Liver (tissue), 9 donors: ENCODE measurements around the gene MT1E. TPM values are rescaled to one million over a fixed set of nuclear protein-coding genes. Genes with fewer than 3 reads are reported as not detected.
A peak's percentile ranks its signal among the peaks of the same experiment; 100 is the strongest.

Experiments
- DNase-seq: peaks from one replicate; pipeline ENCODE4 v3.0.0-alpha.2; 2017; ENCODE audit warnings: low spot score
- H3K27ac ChIP-seq, 2 donors: one replicate each; pipeline ENCODE4 v1.7.0; 2013; ENCODE audit warnings: inconsistent platforms in 2 of 2, low read length in 2 of 2, control low read depth in 1 of 2, low read depth in 1 of 2, mild to moderate bottlenecking in 1 of 2
- H3K27me3 ChIP-seq, 4 donors: one replicate each; pipeline versions ENCODE4 v1.6.1 to v1.7.0; 2013; ENCODE audit warnings: low read length in 3 of 4, inconsistent platforms in 1 of 4, mild to moderate bottlenecking in 1 of 4, moderate library complexity in 1 of 4; ENCODE audit not compliant: control insufficient read depth in 4 of 4, insufficient read depth in 4 of 4
- H3K36me3 ChIP-seq, 4 donors: one replicate each; pipeline versions ENCODE4 v1.6.1 to v1.7.0; 2013; ENCODE audit warnings: low read length in 3 of 4, mild to moderate bottlenecking in 3 of 4, low read depth in 1 of 4, moderate library complexity in 1 of 4; ENCODE audit not compliant: control insufficient read depth in 4 of 4, insufficient read depth in 3 of 4
- H3K4me1 ChIP-seq, 4 donors: one replicate each; pipeline versions ENCODE4 v1.6.1 to v1.7.0; 2013; ENCODE audit warnings: low read length in 3 of 4, mild to moderate bottlenecking in 3 of 4, moderate library complexity in 1 of 4; ENCODE audit not compliant: control insufficient read depth in 4 of 4, insufficient read depth in 4 of 4
- H3K4me3 ChIP-seq, 3 donors: one replicate each; pipeline versions ENCODE4 v1.6.1 to v1.7.0; 2013; ENCODE audit warnings: low read length in 3 of 3, control low read depth in 1 of 3, low read depth in 1 of 3, mild to moderate bottlenecking in 1 of 3
- H3K9ac ChIP-seq, 2 donors: one replicate each; pipeline ENCODE4 v1.7.0; 2013; ENCODE audit warnings: low read length in 2 of 2, mild to moderate bottlenecking in 2 of 2, moderate library complexity in 2 of 2, control low read depth in 1 of 2, low read depth in 1 of 2
- H3K9me3 ChIP-seq, 4 donors: one replicate each; pipeline versions ENCODE4 v1.6.1 to v1.7.0; 2013; ENCODE audit warnings: low read length in 3 of 4; ENCODE audit not compliant: control insufficient read depth in 4 of 4
- EGR1 ChIP-seq, 2 donors: IDR thresholded peaks; 2 replicates each; pipeline ENCODE4 v1.6.1; 2016 to 2018; ENCODE audit warnings: antibody characterized with exemption in 2 of 2, low read depth in 2 of 2
- FOXA1 ChIP-seq: IDR thresholded peaks from 2 replicates; pipeline ENCODE4 v1.6.1; 2016; ENCODE audit warnings: antibody characterized with exemption
- FOXA2 ChIP-seq: IDR thresholded peaks from 2 replicates; pipeline ENCODE4 v1.6.1; 2016; ENCODE audit warnings: antibody characterized with exemption
- GABPA ChIP-seq, 2 donors: IDR thresholded peaks in 1 of 2; conservative IDR thresholded peaks in 1 of 2; 2 replicates each; pipeline ENCODE4 v1.6.1; 2016; ENCODE audit warnings: antibody characterized with exemption in 2 of 2, mild to moderate bottlenecking in 1 of 2, moderate library complexity in 1 of 2
- HNF4A ChIP-seq, 2 donors: conservative IDR thresholded peaks; 2 replicates each; pipeline ENCODE4 v1.6.1; 2016; ENCODE audit warnings: antibody characterized with exemption in 2 of 2, mild to moderate bottlenecking in 2 of 2
- HNF4G ChIP-seq: IDR thresholded peaks from 2 replicates; pipeline ENCODE4 v1.6.1; 2016; ENCODE audit warnings: antibody characterized with exemption
- JUND ChIP-seq, 2 donors: IDR thresholded peaks; 2 replicates each; pipeline ENCODE4 v1.6.1; 2016; ENCODE audit warnings: antibody characterized with exemption in 2 of 2
- NR2F2 ChIP-seq: IDR thresholded peaks from 2 replicates; pipeline ENCODE4 v1.6.1; 2016; ENCODE audit warnings: antibody characterized with exemption
- RAD21 ChIP-seq, 2 donors: IDR thresholded peaks; 2 replicates each; pipeline ENCODE4 v1.6.1; 2016; ENCODE audit warnings: antibody characterized with exemption in 2 of 2, mild to moderate bottlenecking in 2 of 2
- RXRA ChIP-seq, 2 donors: IDR thresholded peaks; 2 replicates each; pipeline ENCODE4 v1.6.1; 2017 to 2018; ENCODE audit warnings: antibody characterized with exemption in 2 of 2, mild to moderate bottlenecking in 1 of 2
- SP1 ChIP-seq: IDR thresholded peaks from 2 replicates; pipeline ENCODE4 v1.6.1; 2018; ENCODE audit warnings: antibody characterized with exemption, mild to moderate bottlenecking
- TAF1 ChIP-seq: conservative IDR thresholded peaks from 2 replicates; pipeline ENCODE4 v1.6.1; 2016; ENCODE audit warnings: antibody characterized with exemption, mild to moderate bottlenecking
- YY1 ChIP-seq: IDR thresholded peaks from 2 replicates; pipeline ENCODE4 v1.6.1; 2016; ENCODE audit warnings: antibody characterized with exemption, mild to moderate bottlenecking
- WGBS: extraction: QIAGEN DNeasy Blood & Tissue Kit; methylation state at CpG from one replicate; pipeline ENCODE4 v1.1.7; 2013; 5-methylcytosine and 5-hydroxymethylcytosine counted together
- polyA plus RNA-seq, 2 donors: library from polyadenylated mRNA; stranded (reverse) in 1 of 2; unstranded in 1 of 2; fragments of 200-250 nt in 1 of 2; fragments of >200 nt in 1 of 2; fragmentation: Nextera tagmentation in 1 of 2; extraction: Ambion mirVana in 1 of 2; gene quantifications; one replicate each; pipeline versions ENCODE4 v1.2.1 to v1.2.3, GENCODE V29; 2013 to 2015
- total RNA-seq, 2 donors: library from RNA; depleted of rRNA; stranded (reverse); fragments of >200 nt; gene quantifications; one replicate each; pipeline ENCODE4 v1.2.3, GENCODE V29; 2014
- TF ChIP-seq, protein P1 (sequence below): IDR thresholded peaks from 2 replicates; pipeline ENCODE4 v1.6.1; 2016; ENCODE audit warnings: antibody characterized with exemption, mild to moderate bottlenecking
- TF ChIP-seq, protein P2 (sequence below): IDR thresholded peaks from 2 replicates; pipeline ENCODE4 v1.6.1; 2016; ENCODE audit warnings: antibody characterized with exemption
- TF ChIP-seq, protein P3 (sequence below): IDR thresholded peaks from 2 replicates; pipeline ENCODE4 v1.6.1; 2016; ENCODE audit warnings: antibody characterized with exemption
- TF ChIP-seq, protein P4 (sequence below): IDR thresholded peaks from 2 replicates; pipeline ENCODE4 v1.6.1; 2016; ENCODE audit warnings: antibody characterized with exemption
- TF ChIP-seq, protein P5 (sequence below): fragments of 150-350 bp; IDR thresholded peaks from 2 replicates; pipeline ENCODE4 v1.5.1; 2017; ENCODE audit warnings: improper control_type of control experiment, low read depth, low read length; ENCODE audit not compliant: missing input control
- donor health status: healthy.
- donor health status: healthy.
- donor health status: healthy.
- donor health status: healthy.
- donor health status: healthy.

MT1E gene
- total and polyA plus RNA-seq, 4 donors: 206 to 1,831 (median 808) TPM

DNA sequence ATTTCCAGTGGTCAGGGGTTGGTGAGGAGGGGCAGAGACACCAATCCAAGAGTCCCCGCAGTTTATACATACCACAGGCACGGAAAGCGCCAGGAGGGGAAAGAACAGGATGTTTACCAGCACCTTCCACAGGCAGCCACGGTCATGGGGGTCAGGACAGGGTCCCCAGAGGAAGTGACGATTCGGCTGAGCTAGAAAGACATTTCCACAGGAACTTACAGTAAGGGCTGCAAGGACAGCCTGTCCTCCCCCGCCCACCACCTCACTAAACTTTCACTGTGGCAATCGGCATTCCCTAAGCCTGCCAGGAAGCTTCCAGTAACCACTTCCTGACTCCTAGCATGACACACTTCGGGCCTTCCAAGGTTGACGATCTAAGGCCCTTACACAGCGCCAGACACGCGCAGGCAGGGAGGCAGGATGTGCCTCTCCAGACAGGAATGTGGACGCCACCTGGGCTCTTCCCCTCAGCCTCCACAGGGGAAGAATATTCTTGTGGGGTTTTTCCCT is 18.4 kb upstream of the MT1E start (continued):
- TF ChIP-seq, protein P1, sequence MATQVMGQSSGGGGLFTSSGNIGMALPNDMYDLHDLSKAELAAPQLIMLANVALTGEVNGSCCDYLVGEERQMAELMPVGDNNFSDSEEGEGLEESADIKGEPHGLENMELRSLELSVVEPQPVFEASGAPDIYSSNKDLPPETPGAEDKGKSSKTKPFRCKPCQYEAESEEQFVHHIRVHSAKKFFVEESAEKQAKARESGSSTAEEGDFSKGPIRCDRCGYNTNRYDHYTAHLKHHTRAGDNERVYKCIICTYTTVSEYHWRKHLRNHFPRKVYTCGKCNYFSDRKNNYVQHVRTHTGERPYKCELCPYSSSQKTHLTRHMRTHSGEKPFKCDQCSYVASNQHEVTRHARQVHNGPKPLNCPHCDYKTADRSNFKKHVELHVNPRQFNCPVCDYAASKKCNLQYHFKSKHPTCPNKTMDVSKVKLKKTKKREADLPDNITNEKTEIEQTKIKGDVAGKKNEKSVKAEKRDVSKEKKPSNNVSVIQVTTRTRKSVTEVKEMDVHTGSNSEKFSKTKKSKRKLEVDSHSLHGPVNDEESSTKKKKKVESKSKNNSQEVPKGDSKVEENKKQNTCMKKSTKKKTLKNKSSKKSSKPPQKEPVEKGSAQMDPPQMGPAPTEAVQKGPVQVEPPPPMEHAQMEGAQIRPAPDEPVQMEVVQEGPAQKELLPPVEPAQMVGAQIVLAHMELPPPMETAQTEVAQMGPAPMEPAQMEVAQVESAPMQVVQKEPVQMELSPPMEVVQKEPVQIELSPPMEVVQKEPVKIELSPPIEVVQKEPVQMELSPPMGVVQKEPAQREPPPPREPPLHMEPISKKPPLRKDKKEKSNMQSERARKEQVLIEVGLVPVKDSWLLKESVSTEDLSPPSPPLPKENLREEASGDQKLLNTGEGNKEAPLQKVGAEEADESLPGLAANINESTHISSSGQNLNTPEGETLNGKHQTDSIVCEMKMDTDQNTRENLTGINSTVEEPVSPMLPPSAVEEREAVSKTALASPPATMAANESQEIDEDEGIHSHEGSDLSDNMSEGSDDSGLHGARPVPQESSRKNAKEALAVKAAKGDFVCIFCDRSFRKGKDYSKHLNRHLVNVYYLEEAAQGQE: no peak
- peak; percentile 13 for TF ChIP-seq HNF4G

DNA sequence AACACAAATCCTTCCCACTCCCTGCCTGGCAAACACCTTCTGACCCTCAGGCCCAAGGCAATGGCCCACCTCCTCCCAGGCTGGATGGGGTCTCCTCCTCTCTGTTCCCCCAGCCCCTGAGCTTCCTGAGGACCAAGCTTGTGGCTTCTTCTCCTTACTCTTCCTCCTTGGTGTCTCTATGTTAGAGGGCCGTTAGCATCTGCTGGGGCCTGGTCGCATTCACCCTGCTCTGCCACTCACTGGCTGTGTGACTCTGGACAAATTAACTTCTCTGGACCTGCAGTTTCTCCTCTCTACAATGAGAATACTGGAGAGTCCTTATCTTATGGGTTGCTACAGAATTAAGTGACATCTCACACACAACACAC is 17.9 kb upstream of the MT1E start:
- H3K4me1 ChIP-seq: peaks cover 6 to 37% (median 13%) of the 10 kb centered on the region in 4 donors
- no peaks in the 10 kb centered on the region for H3K9me3 ChIP-seq
- peak overlapping the region; percentile 72 to 79 for H3K9ac ChIP-seq
- H3K27me3 ChIP-seq: no peaks in the 10 kb centered on the region
- peak overlapping the region; percentile 41 to 78 (median 46) for H3K4me3 ChIP-seq
- H3K36me3 ChIP-seq: no peaks in the 10 kb centered on the region
- no peak for DNase-seq
- 40% methylated on average over 2 of the region's 2 CpGs for WGBS
- peak overlapping the region; percentile 98 to 99 for H3K27ac ChIP-seq
- TF ChIP-seq HNF4G: no peak
- TF ChIP-seq SP1: no peak

DNA sequence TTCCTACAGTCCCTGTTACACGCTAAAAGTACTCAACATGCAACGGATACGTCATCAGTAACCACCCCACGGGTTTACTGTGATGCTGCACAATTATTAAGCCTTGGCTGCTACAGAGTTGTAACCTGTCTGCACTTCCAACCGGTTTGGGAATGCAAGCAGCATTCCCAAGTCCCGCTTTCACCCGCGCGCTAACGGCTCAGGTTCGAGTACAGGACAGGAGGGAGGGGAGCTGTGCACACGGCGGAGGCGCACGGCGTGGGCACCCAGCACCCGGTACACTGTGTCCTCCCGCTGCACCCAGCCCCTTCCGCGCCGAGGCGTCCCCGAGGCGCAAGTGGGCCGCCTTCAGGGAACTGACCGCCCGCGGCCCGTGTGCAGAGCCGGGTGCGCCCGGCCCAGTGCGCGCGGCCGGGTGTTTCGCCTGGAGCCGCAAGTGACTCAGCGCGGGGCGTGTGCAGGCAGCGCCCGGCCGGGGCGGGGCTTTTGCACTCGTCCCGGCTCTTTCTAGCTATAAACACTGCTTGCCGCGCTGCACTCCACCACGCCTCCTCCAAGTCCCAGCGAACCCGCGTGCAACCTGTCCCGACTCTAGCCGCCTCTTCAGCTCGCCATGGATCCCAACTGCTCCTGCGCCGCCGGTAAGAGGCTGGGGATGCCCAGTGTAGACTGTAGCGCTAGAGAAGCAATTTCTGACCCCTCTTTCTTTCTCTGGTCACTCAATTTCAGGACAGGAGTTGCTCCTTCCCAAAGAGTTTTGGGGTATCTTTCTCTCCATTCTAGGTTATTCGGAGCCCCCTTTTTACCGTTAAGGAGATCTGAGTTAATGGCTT is 17.3 kb upstream of the MT1E start, which contains the start of gene MT2A:
Gene MT2A (plus strand): TSS at position 542 of the 833 bp plus-strand sequence. CDS start 72 bp downstream, at position 614.
- no peaks in the 10 kb centered on the region for H3K36me3 ChIP-seq
- H3K9me3 ChIP-seq: no peaks in the 10 kb centered on the region
- no peaks in the 10 kb centered on the region for H3K27me3 ChIP-seq
- H3K4me1 ChIP-seq: peaks cover 6 to 37% (median 13%) of the 10 kb centered on the region in 4 donors
- peak within 1 kb of the TSS; percentile 68 to 90 (median 88) for H3K4me3 ChIP-seq
- H3K27ac ChIP-seq: peak within 1 kb of the TSS; percentile 98 to 99
- peak; percentile 94 for DNase-seq
- WGBS: 2% methylated on average over 62 of the region's 62 CpGs
- peak within 1 kb of the TSS; percentile 79 to 98 for H3K9ac ChIP-seq
- peak; percentile 30 to 31 for TF ChIP-seq RAD21 (IDR thresholded peaks at IDR 0.05)
- TF ChIP-seq NR2F2: no peak
- TF ChIP-seq, protein P2, sequence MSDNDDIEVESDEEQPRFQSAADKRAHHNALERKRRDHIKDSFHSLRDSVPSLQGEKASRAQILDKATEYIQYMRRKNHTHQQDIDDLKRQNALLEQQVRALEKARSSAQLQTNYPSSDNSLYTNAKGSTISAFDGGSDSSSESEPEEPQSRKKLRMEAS: no peak
- TF ChIP-seq HNF4G: no peak
- peak; percentile 22 for TF ChIP-seq FOXA2
- TF ChIP-seq JUND (IDR thresholded peaks at IDR 0.05): peak in 1 of 2 donors; percentile 80
- peak; percentile 90 for TF ChIP-seq TAF1
- TF ChIP-seq RXRA (IDR thresholded peaks at IDR 0.05): peak; percentile 57 to 85
- peak in 1 of 2 donors; percentile 29 for TF ChIP-seq GABPA (IDR thresholded peaks at IDR 0.05 in 1 of 2, conservative IDR thresholded peaks at IDR 0.05 in 1 of 2)
- peak in 1 of 2 donors; percentile 62 for TF ChIP-seq EGR1 (IDR thresholded peaks at IDR 0.05; ENCODE audit: low read depth in 2 of 2)
- TF ChIP-seq YY1: peak; percentile 75
- peak; percentile 12 to 37 for TF ChIP-seq HNF4A (conservative IDR thresholded peaks at IDR 0.05)
- TF ChIP-seq, protein P3, sequence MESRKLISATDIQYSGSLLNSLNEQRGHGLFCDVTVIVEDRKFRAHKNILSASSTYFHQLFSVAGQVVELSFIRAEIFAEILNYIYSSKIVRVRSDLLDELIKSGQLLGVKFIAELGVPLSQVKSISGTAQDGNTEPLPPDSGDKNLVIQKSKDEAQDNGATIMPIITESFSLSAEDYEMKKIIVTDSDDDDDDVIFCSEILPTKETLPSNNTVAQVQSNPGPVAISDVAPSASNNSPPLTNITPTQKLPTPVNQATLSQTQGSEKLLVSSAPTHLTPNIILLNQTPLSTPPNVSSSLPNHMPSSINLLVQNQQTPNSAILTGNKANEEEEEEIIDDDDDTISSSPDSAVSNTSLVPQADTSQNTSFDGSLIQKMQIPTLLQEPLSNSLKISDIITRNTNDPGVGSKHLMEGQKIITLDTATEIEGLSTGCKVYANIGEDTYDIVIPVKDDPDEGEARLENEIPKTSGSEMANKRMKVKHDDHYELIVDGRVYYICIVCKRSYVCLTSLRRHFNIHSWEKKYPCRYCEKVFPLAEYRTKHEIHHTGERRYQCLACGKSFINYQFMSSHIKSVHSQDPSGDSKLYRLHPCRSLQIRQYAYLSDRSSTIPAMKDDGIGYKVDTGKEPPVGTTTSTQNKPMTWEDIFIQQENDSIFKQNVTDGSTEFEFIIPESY: no peak
- TF ChIP-seq, protein P4, sequence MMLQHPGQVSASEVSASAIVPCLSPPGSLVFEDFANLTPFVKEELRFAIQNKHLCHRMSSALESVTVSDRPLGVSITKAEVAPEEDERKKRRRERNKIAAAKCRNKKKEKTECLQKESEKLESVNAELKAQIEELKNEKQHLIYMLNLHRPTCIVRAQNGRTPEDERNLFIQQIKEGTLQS: no peak
- TF ChIP-seq, protein P5, sequence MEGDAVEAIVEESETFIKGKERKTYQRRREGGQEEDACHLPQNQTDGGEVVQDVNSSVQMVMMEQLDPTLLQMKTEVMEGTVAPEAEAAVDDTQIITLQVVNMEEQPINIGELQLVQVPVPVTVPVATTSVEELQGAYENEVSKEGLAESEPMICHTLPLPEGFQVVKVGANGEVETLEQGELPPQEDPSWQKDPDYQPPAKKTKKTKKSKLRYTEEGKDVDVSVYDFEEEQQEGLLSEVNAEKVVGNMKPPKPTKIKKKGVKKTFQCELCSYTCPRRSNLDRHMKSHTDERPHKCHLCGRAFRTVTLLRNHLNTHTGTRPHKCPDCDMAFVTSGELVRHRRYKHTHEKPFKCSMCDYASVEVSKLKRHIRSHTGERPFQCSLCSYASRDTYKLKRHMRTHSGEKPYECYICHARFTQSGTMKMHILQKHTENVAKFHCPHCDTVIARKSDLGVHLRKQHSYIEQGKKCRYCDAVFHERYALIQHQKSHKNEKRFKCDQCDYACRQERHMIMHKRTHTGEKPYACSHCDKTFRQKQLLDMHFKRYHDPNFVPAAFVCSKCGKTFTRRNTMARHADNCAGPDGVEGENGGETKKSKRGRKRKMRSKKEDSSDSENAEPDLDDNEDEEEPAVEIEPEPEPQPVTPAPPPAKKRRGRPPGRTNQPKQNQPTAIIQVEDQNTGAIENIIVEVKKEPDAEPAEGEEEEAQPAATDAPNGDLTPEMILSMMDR: no peak
- peak; percentile 41 for TF ChIP-seq FOXA1
- TF ChIP-seq SP1: peak; percentile 91
